Esophagus (tissue), 2 donors: ENCODE measurements around the gene APOM. TPM values are rescaled to one million over a fixed set of nuclear protein-coding genes. Genes with fewer than 3 reads are reported as not detected.

Source experiments
- H3K27ac ChIP-seq, 2 donors: one replicate each; pipeline ENCODE4 v1.5.1; 2013; ENCODE audit warnings: low read depth in 2 of 2, mild to moderate bottlenecking in 2 of 2, inconsistent platforms in 1 of 2, low read length in 1 of 2, moderate library complexity in 1 of 2
- H3K27me3 ChIP-seq, 2 donors: one replicate each; pipeline ENCODE4 v1.6.1; 2013; ENCODE audit warnings: low read length in 2 of 2, control low read depth in 1 of 2, mild to moderate bottlenecking in 1 of 2; ENCODE audit not compliant: insufficient read depth in 2 of 2, control insufficient read depth in 1 of 2
- H3K36me3 ChIP-seq, 2 donors: one replicate each; pipeline ENCODE4 v1.6.1; 2013; ENCODE audit warnings: low read length in 1 of 2; ENCODE audit not compliant: control insufficient read depth in 2 of 2, insufficient read depth in 2 of 2
- H3K4me1 ChIP-seq, 2 donors: one replicate each; pipeline ENCODE4 v1.6.1; 2013; ENCODE audit warnings: low read length in 1 of 2; ENCODE audit not compliant: control insufficient read depth in 2 of 2, insufficient read depth in 2 of 2
- H3K4me3 ChIP-seq, 2 donors: one replicate each; pipeline ENCODE4 v1.5.1; 2013; ENCODE audit warnings: low read length in 2 of 2, mild to moderate bottlenecking in 2 of 2, low read depth in 1 of 2, moderate library complexity in 1 of 2
- H3K9me3 ChIP-seq, 2 donors: one replicate each; pipeline ENCODE4 v1.6.1; 2013; ENCODE audit warnings: mild to moderate bottlenecking in 2 of 2, low read depth in 1 of 2, low read length in 1 of 2, moderate library complexity in 1 of 2; ENCODE audit not compliant: control insufficient read depth in 2 of 2, insufficient read depth in 1 of 2
- WGBS, 2 donors: extraction: QIAGEN DNeasy Blood & Tissue Kit; methylation state at CpG; one replicate each; pipeline ENCODE4 v1.1.7; 2013; 5-methylcytosine and 5-hydroxymethylcytosine counted together
- polyA plus RNA-seq, 2 donors: library from polyadenylated mRNA; stranded (reverse); fragments of 200-250 nt; gene quantifications; one replicate each; pipeline ENCODE4 v1.2.3, GENCODE V29; 2013
- donor health status: healthy with polysubstance abuse.
- donor health status: Bipolar disorder and iron deficiency.

Gene APOM
- polyA plus RNA-seq, 2 donors, result 4.3 to 6.0 TPM

GRCh38 chr6:31689249-31690110, 33.8 kb downstream of the APOM start:
- no peak overlapping the region for H3K4me3 ChIP-seq
- no peak overlapping the region for H3K27ac ChIP-seq
- no peaks in the 10 kb centered on the region for H3K9me3 ChIP-seq
- no peaks in the 10 kb centered on the region for H3K27me3 ChIP-seq
- WGBS, 2 donors, result 79 to 84% methylated on average over 11 of the region's 11 CpGs
- peaks cover 33 to 68% of the 10 kb centered on the region in 2 donors for H3K36me3 ChIP-seq
- no peaks in the 10 kb centered on the region for H3K4me1 ChIP-seq

GRCh38 chr6:31690231-31691077, 34.8 kb downstream of the APOM start:
- Histone ChIP-seq H3K36me3 (peaks cover 30 to 73% of the 10 kb centered on the region in 2 donors), H3K4me3 (no peak overlapping the region), H3K27ac (no peak overlapping the region), H3K9me3 (no peaks in the 10 kb centered on the region), H3K27me3 (no peaks in the 10 kb centered on the region), H3K4me1 (no peaks in the 10 kb centered on the region)
- 65 to 70% methylated on average over 10 of the region's 10 CpGs for WGBS, 2 donors

- no peak overlapping the region for H3K27ac ChIP-seq
Observed at GRCh38 chr6:31691078-31691463, 35.4 kb downstream of the APOM start.

GRCh38 chr6:31691564-31692108, 35.9 kb downstream of the APOM start:
- H3K4me3 ChIP-seq, result no peak overlapping the region
- peaks cover 31 to 69% of the 10 kb centered on the region in 2 donors for H3K36me3 ChIP-seq
- H3K4me1 ChIP-seq, result no peaks in the 10 kb centered on the region
- H3K27me3 ChIP-seq, result no peaks in the 10 kb centered on the region
- no peak overlapping the region for H3K27ac ChIP-seq
- no peaks in the 10 kb centered on the region for H3K9me3 ChIP-seq
- WGBS, 2 donors, result 94 to 95% methylated on average over 12 of the region's 12 CpGs

More at GRCh38 chr6:31691078-31691463, 35.4 kb downstream of the APOM start:
- no peaks in the 10 kb centered on the region for H3K4me1 ChIP-seq
- peaks cover 30 to 74% of the 10 kb centered on the region in 2 donors for H3K36me3 ChIP-seq
- no peaks in the 10 kb centered on the region for H3K9me3 ChIP-seq
- H3K27me3 ChIP-seq, result no peaks in the 10 kb centered on the region
- 87 to 89% methylated on average over 6 of the region's 6 CpGs for WGBS, 2 donors
- H3K4me3 ChIP-seq, result no peak overlapping the region

GRCh38 chr6:31692353-31692752, 36.7 kb downstream of the APOM start:
- WGBS, 2 donors, result 81 to 85% methylated on average over 4 of the region's 4 CpGs

GRCh38 chr6:31692886-31693285, 37.2 kb downstream of the APOM start:
- peaks cover 22 to 63% of the 10 kb centered on the region in 2 donors for H3K36me3 ChIP-seq

More at GRCh38 chr6:31692353-31692752, 36.7 kb downstream of the APOM start:
- Histone ChIP-seq H3K4me1 (no peaks in the 10 kb centered on the region), H3K9me3 (no peaks in the 10 kb centered on the region), H3K27ac (no peak overlapping the region), H3K4me3 (no peak overlapping the region), H3K27me3 (no peaks in the 10 kb centered on the region), H3K36me3 (peaks cover 27 to 67% of the 10 kb centered on the region in 2 donors)

GRCh38 chr6:31693535-31693934, 37.8 kb downstream of the APOM start:
- H3K36me3 ChIP-seq, result peaks cover 18 to 56% of the 10 kb centered on the region in 2 donors
- 86 to 90% methylated on average over 6 of the region's 6 CpGs for WGBS, 2 donors
- no peaks in the 10 kb centered on the region for H3K4me1 ChIP-seq
- no peak overlapping the region for H3K4me3 ChIP-seq
- H3K27ac ChIP-seq, result no peak overlapping the region
- H3K27me3 ChIP-seq, result no peaks in the 10 kb centered on the region
- no peaks in the 10 kb centered on the region for H3K9me3 ChIP-seq

More at GRCh38 chr6:31692886-31693285, 37.2 kb downstream of the APOM start:
- Histone ChIP-seq H3K9me3 (no peaks in the 10 kb centered on the region), H3K27me3 (no peaks in the 10 kb centered on the region), H3K4me1 (no peaks in the 10 kb centered on the region), H3K27ac (no peak overlapping the region), H3K4me3 (no peak overlapping the region)
- WGBS, 2 donors, result 91% methylated on average over 9 of the region's 9 CpGs

- peak overlapping the region in 1 of 2 donors; percentile 40 for H3K27ac ChIP-seq
- H3K27me3 ChIP-seq, result no peaks in the 10 kb centered on the region
- WGBS, 2 donors, result 31 to 44% methylated on average over 3 of the region's 3 CpGs
- H3K9me3 ChIP-seq, result no peaks in the 10 kb centered on the region
- H3K4me3 ChIP-seq, result no peak overlapping the region
- peaks cover 6 to 7% of the 10 kb centered on the region in 2 donors for H3K4me1 ChIP-seq
- H3K36me3 ChIP-seq, result peaks cover 6 to 34% of the 10 kb centered on the region in 2 donors
Observed at GRCh38 chr6:31697555-31697954, 41.9 kb downstream of the APOM start.

GRCh38 chr6:31700740-31701401, 45.2 kb downstream of the APOM start:
- H3K36me3 ChIP-seq, result peaks cover 3 to 13% of the 10 kb centered on the region in 2 donors
- no peaks in the 10 kb centered on the region for H3K9me3 ChIP-seq
- H3K4me3 ChIP-seq, result no peak overlapping the region
- 81 to 85% methylated on average over 5 of the region's 5 CpGs for WGBS, 2 donors
- no peaks in the 10 kb centered on the region for H3K27me3 ChIP-seq
- H3K27ac ChIP-seq, result no peak overlapping the region
- H3K4me1 ChIP-seq, result peaks cover 6 to 7% of the 10 kb centered on the region in 2 donors
